WERI-Rb-1 (cell line): ENCODE results near the gene FN1.

Source experiments
- DNase-seq: peaks from one replicate; pipeline ENCODE4 v3.0.0-alpha.2; 2020
- H3K27ac ChIP-seq: fragments of 250-450 bp; sonication (Bioruptor Pico); 2 replicates; pipeline ENCODE4 v1.5.1; 2020; ENCODE audit warnings: mild to moderate bottlenecking, moderate library complexity
- H3K27me3 ChIP-seq: fragments of 250-450 bp; sonication (Bioruptor Pico); 2 replicates; pipeline ENCODE4 v1.5.1; 2021; ENCODE audit warnings: mild to moderate bottlenecking, low read depth, moderate library complexity; ENCODE audit not compliant: insufficient read depth, severe bottlenecking
- H3K36me3 ChIP-seq: fragments of 250-450 bp; sonication (Bioruptor Pico); 2 replicates; pipeline ENCODE4 v1.5.1; 2020; ENCODE audit warnings: mild to moderate bottlenecking, moderate library complexity
- H3K4me3 ChIP-seq: 2 replicates; pipeline ENCODE4 v1.5.1; 2011; ENCODE audit warnings: low read depth, mild to moderate bottlenecking, control low read depth, low read length
- H3K9me3 ChIP-seq: fragments of 250-450 bp; sonication (Bioruptor Pico); 2 replicates; pipeline ENCODE4 v1.5.1; 2021; ENCODE audit warnings: mild to moderate bottlenecking, moderate library complexity; ENCODE audit not compliant: severe bottlenecking
- CTCF ChIP-seq: IDR thresholded peaks from 2 replicates; pipeline ENCODE4 v1.5.1; 2011; ENCODE audit warnings: low read depth, mild to moderate bottlenecking, control low read depth, inconsistent platforms, low read length

Gene FN1

GRCh38 chr2:215439980-215440512, 4.2 kb upstream of the FN1 start:
- no peak overlapping the region for H3K27ac ChIP-seq
- no peak for TF ChIP-seq CTCF
- no peaks in the 10 kb centered on the region for H3K9me3 ChIP-seq
- no peak overlapping the region for H3K4me3 ChIP-seq
- no peaks in the 10 kb centered on the region for H3K36me3 ChIP-seq
- no peak for DNase-seq
- H3K27me3 ChIP-seq, result peaks cover 10% of the 10 kb centered on the region

GRCh38 chr2:215439404-215439803, 3.5 kb upstream of the FN1 start:
- H3K27me3 ChIP-seq, result peaks cover 10% of the 10 kb centered on the region
- no peaks in the 10 kb centered on the region for H3K9me3 ChIP-seq
- no peak for DNase-seq
- H3K27ac ChIP-seq, result no peak overlapping the region
- no peak for TF ChIP-seq CTCF
- no peaks in the 10 kb centered on the region for H3K36me3 ChIP-seq
- H3K4me3 ChIP-seq, result no peak overlapping the region

GRCh38 chr2:215437614-215438013, 1.7 kb upstream of the FN1 start:
- Histone ChIP-seq H3K4me3 (no peak overlapping the region), H3K9me3 (no peaks in the 10 kb centered on the region), H3K36me3 (no peaks in the 10 kb centered on the region), H3K27ac (no peak overlapping the region), H3K27me3 (peaks cover 10% of the 10 kb centered on the region)
- no peak for TF ChIP-seq CTCF
- no peak for DNase-seq

GRCh38 chr2:215436705-215437565, 1.1 kb upstream of the FN1 start:
- TF ChIP-seq CTCF, result no peak
- peak overlapping the region; percentile 47 for H3K4me3 ChIP-seq
- H3K27me3 ChIP-seq, result peaks cover 10% of the 10 kb centered on the region
- H3K27ac ChIP-seq, result peak overlapping the region; percentile 29; the same call in 1 of the 2 replicates
- H3K36me3 ChIP-seq, result no peaks in the 10 kb centered on the region
- peak; percentile 11 for DNase-seq
- H3K9me3 ChIP-seq, result no peaks in the 10 kb centered on the region

- Histone ChIP-seq H3K27me3 (peaks cover 10% of the 10 kb centered on the region), H3K36me3 (no peaks in the 10 kb centered on the region), H3K27ac (no peak overlapping the region), H3K4me3 (peak overlapping the region; percentile 47), H3K9me3 (no peaks in the 10 kb centered on the region)
- DNase-seq, result peak; percentile 33
- TF ChIP-seq CTCF, result no peak
These were observed 493 bp downstream of the FN1 start for GRCh38 chr2:215435280-215435869.
